ENCODE data around the gene APP. TPM values are rescaled to one million over a fixed set of nuclear protein-coding genes. Genes with fewer than 3 reads are reported as not detected.

Gene APP
- total RNA-seq, 1 experiment from 2014 or later, result 472 TPM

GRCh38 chr21:26199456-26199855, 28.9 kb upstream of the APP start:
- H3K36me3 Mint-ChIP-seq (ENCODE audit: insufficient read depth, unreplicated experiment), result no peaks in the 10 kb centered on the region
- H3K27me3 Mint-ChIP-seq (ENCODE audit: insufficient read depth, unreplicated experiment), result no peaks in the 10 kb centered on the region
- peak overlapping the region; percentile 71 for H3K27ac Mint-ChIP-seq (ENCODE audit: low read depth, unreplicated experiment)
- no peaks in the 10 kb centered on the region for H3K9me3 Mint-ChIP-seq (ENCODE audit: unreplicated experiment)
- TF ChIP-seq, protein P1, sequence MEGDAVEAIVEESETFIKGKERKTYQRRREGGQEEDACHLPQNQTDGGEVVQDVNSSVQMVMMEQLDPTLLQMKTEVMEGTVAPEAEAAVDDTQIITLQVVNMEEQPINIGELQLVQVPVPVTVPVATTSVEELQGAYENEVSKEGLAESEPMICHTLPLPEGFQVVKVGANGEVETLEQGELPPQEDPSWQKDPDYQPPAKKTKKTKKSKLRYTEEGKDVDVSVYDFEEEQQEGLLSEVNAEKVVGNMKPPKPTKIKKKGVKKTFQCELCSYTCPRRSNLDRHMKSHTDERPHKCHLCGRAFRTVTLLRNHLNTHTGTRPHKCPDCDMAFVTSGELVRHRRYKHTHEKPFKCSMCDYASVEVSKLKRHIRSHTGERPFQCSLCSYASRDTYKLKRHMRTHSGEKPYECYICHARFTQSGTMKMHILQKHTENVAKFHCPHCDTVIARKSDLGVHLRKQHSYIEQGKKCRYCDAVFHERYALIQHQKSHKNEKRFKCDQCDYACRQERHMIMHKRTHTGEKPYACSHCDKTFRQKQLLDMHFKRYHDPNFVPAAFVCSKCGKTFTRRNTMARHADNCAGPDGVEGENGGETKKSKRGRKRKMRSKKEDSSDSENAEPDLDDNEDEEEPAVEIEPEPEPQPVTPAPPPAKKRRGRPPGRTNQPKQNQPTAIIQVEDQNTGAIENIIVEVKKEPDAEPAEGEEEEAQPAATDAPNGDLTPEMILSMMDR (IDR thresholded peaks at IDR 0.05; ENCODE audit: unreplicated experiment), result no peak
- peak; percentile 46 for DNase-seq (ENCODE audit: unreplicated experiment)
- H3K4me3 Mint-ChIP-seq (ENCODE audit: unreplicated experiment), result peak overlapping the region; percentile 27
- BruUV-seq (replicated peaks), result no TSS peak
- POLR2A ChIA-PET, result interaction anchor here (0.6 to 2.7 kb wide), 8 partner anchors 9 to 283 kb away, joined by 3 to 14 read pairs (median 3); partner anchors contain the start of gene APP
- H3K4me1 Mint-ChIP-seq (ENCODE audit: insufficient read depth, unreplicated experiment), result peaks cover 12% of the 10 kb centered on the region
- CTCF ChIA-PET, result interaction anchor here (0.7 to 1.2 kb wide), 4 partner anchors 158 to 537 kb away, joined by 3 read pairs; no protein-coding TSS in a partner anchor
- intact Hi-C loops (cut with micrococcal nuclease), result loop anchor here (10.0 kb wide), 1 partner anchor 265 kb away; no protein-coding TSS in a partner anchor

GRCh38 chr21:26195708-26196107, 25.1 kb upstream of the APP start:
- TF ChIP-seq, protein P1 (IDR thresholded peaks at IDR 0.05; ENCODE audit: unreplicated experiment), result no peak
- intact Hi-C loops (cut with micrococcal nuclease), result loop anchor here (10.0 kb wide), 1 partner anchor 269 kb away; no protein-coding TSS in a partner anchor
- Mint-ChIP-seq H3K27me3 (ENCODE audit: insufficient read depth, unreplicated experiment) (no peaks in the 10 kb centered on the region), H3K36me3 (ENCODE audit: insufficient read depth, unreplicated experiment) (no peaks in the 10 kb centered on the region), H3K9me3 (ENCODE audit: unreplicated experiment) (no peaks in the 10 kb centered on the region), H3K4me3 (ENCODE audit: unreplicated experiment) (no peak overlapping the region), H3K27ac (ENCODE audit: low read depth, unreplicated experiment) (no peak overlapping the region), H3K4me1 (ENCODE audit: insufficient read depth, unreplicated experiment) (peaks cover 12% of the 10 kb centered on the region)
- ChIA-PET CTCF (interaction anchor here (0.6 to 0.7 kb wide), 2 partner anchors 17 to 202 kb away, joined by 3 read pairs; no protein-coding TSS in a partner anchor), POLR2A (interaction anchor here (0.5 kb wide), 1 partner anchor 530 kb away, joined by 3 read pairs; no protein-coding TSS in a partner anchor)
- BruUV-seq (replicated peaks), result no TSS peak
- DNase-seq (ENCODE audit: unreplicated experiment), result no peak

DNA sequence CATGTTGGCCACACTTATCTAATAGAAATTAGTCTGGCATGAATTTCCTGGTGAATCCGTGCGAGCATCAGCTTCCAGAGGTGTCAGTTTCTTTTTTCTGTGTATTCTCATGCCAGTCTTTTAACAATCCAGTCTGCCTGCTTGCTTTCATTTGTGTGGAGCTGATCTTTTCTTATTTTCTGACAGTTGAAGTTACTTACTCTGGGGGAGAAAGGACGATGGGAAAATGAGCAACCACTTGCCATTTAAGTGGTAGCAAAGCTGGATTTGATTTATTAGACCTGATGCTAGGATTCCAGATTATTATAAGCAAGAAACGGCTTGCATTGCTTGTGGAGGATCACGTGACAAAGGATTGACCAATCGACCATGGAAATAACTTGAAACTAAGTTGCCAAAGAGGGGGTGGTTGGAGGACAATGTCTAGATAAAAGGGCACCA, 24.3 kb upstream of the APP start:
- POLR2A ChIA-PET, result no interaction called here
- Mint-ChIP-seq H3K27me3 (ENCODE audit: insufficient read depth, unreplicated experiment) (no peaks in the 10 kb centered on the region), H3K9me3 (ENCODE audit: unreplicated experiment) (no peaks in the 10 kb centered on the region), H3K4me3 (ENCODE audit: unreplicated experiment) (no peak overlapping the region), H3K36me3 (ENCODE audit: insufficient read depth, unreplicated experiment) (no peaks in the 10 kb centered on the region), H3K27ac (ENCODE audit: low read depth, unreplicated experiment) (no peak overlapping the region), H3K4me1 (ENCODE audit: insufficient read depth, unreplicated experiment) (peaks cover 12% of the 10 kb centered on the region)
- no TSS peak for BruUV-seq (replicated peaks)
- CTCF ChIA-PET, result interaction anchor here (0.6 kb wide), 1 partner anchor 436 kb away, joined by 5 read pairs; no protein-coding TSS in a partner anchor
- TF ChIP-seq, protein P1 (IDR thresholded peaks at IDR 0.05; ENCODE audit: unreplicated experiment), result no peak
- intact Hi-C loops (cut with micrococcal nuclease), result loop anchor here (10.0 kb wide), 1 partner anchor 270 kb away; no protein-coding TSS in a partner anchor
- DNase-seq (ENCODE audit: unreplicated experiment), result no peak

DNA sequence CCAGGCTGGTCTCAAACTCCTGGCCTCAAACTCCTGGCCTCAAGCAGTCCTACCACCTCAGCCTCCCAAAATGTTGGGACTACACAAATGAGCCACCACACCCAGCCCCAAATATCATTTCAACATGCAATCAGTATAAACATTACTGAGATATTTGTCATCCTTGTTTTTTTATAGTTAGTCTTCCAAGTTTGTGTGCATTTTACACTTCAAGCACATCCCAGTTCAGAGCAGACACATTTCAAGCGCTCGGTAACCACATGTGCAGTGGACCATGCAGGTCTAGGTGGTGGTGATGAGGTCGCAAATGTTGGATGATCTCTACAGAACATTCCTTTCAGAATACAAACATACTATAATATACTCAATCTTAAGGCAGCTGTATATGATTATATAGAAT, 23.8 kb upstream of the APP start:
- peaks cover 7% of the 10 kb centered on the region for H3K4me1 Mint-ChIP-seq (ENCODE audit: insufficient read depth, unreplicated experiment)
- TF ChIP-seq, protein P1 (IDR thresholded peaks at IDR 0.05; ENCODE audit: unreplicated experiment), result no peak
- ChIA-PET CTCF (no interaction called here), POLR2A (no interaction called here)
- H3K9me3 Mint-ChIP-seq (ENCODE audit: unreplicated experiment), result no peaks in the 10 kb centered on the region
- no peak for DNase-seq (ENCODE audit: unreplicated experiment)
- H3K4me3 Mint-ChIP-seq (ENCODE audit: unreplicated experiment), result no peak overlapping the region
- BruUV-seq (replicated peaks), result no TSS peak
- H3K36me3 Mint-ChIP-seq (ENCODE audit: insufficient read depth, unreplicated experiment), result no peaks in the 10 kb centered on the region
- intact Hi-C loops (cut with micrococcal nuclease), result loop anchor here (10.0 kb wide), 1 partner anchor 270 kb away; no protein-coding TSS in a partner anchor
- no peaks in the 10 kb centered on the region for H3K27me3 Mint-ChIP-seq (ENCODE audit: insufficient read depth, unreplicated experiment)
- no peak overlapping the region for H3K27ac Mint-ChIP-seq (ENCODE audit: low read depth, unreplicated experiment)
